Measurements from ENCODE around the gene CASR.

CASR gene

GRCh38 chr3:122219242-122219872 lies 35.9 kb downstream of the CASR start:
- Histone ChIP-seq H3K9me3 (ENCODE audit: control insufficient read depth, low read length) (peaks cover 4% of the 10 kb centered on the region), H3K4me2 (ENCODE audit: low read length) (peak overlapping the region; percentile 41), H3K79me2 (peaks cover 45% of the 10 kb centered on the region), H3K4me3 (ENCODE audit: low read depth, low read length) (peak overlapping the region; percentile 8), H3K27ac (peak overlapping the region; percentile 98), H2AFZ (no peak overlapping the region), H3K36me3 (ENCODE audit: control insufficient read depth, insufficient read depth, low read length) (peaks cover 5% of the 10 kb centered on the region), H3K27me3 (ENCODE audit: control insufficient read depth, insufficient read depth, low read length) (no peaks in the 10 kb centered on the region), H3K4me1 (peaks cover 92% of the 10 kb centered on the region), H3K9ac (no peak overlapping the region)
- TF ChIP-seq, protein P1, sequence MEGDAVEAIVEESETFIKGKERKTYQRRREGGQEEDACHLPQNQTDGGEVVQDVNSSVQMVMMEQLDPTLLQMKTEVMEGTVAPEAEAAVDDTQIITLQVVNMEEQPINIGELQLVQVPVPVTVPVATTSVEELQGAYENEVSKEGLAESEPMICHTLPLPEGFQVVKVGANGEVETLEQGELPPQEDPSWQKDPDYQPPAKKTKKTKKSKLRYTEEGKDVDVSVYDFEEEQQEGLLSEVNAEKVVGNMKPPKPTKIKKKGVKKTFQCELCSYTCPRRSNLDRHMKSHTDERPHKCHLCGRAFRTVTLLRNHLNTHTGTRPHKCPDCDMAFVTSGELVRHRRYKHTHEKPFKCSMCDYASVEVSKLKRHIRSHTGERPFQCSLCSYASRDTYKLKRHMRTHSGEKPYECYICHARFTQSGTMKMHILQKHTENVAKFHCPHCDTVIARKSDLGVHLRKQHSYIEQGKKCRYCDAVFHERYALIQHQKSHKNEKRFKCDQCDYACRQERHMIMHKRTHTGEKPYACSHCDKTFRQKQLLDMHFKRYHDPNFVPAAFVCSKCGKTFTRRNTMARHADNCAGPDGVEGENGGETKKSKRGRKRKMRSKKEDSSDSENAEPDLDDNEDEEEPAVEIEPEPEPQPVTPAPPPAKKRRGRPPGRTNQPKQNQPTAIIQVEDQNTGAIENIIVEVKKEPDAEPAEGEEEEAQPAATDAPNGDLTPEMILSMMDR (IDR thresholded peaks at IDR 0.05): no peak

GRCh38 chr3:122227036-122227781 lies 43.7 kb downstream of the CASR start:
- H2AFZ ChIP-seq: no peak overlapping the region
- H3K79me2 ChIP-seq: peaks cover 27% of the 10 kb centered on the region
- no peak overlapping the region for H3K9ac ChIP-seq
- TF ChIP-seq, protein P1 (IDR thresholded peaks at IDR 0.05): no peak
- peaks cover 81% of the 10 kb centered on the region for H3K4me1 ChIP-seq
- H3K4me2 ChIP-seq (ENCODE audit: low read length): no peak overlapping the region
- no peak overlapping the region for H3K4me3 ChIP-seq (ENCODE audit: low read depth, low read length)
- H3K9me3 ChIP-seq (ENCODE audit: control insufficient read depth, low read length): peaks cover 5% of the 10 kb centered on the region
- H3K27me3 ChIP-seq (ENCODE audit: control insufficient read depth, insufficient read depth, low read length): no peaks in the 10 kb centered on the region
- H3K36me3 ChIP-seq (ENCODE audit: control insufficient read depth, insufficient read depth, low read length): peaks cover 3% of the 10 kb centered on the region
- peak overlapping the region; percentile 98 for H3K27ac ChIP-seq

DNA sequence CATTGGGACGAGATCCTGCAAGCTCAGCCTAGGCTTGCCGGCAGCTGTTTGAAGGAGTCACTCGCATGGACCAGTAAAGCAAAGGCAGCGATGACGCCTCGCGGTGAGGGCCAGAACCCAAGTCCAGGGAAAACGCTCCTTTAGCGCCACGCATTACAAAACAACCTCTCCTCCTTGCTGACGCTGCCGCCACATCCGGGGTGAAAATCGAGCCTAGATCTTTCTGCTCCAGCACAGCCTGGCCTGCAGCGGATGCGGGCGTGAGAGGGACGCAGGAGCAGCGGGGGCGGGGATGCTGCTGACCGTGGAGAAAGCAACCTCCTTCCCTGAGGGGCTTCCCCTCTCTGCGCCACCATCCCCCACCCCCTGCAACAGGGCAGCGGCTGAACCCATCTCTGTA lies 46.7 kb downstream of the CASR start:
- no peak overlapping the region for H2AFZ ChIP-seq
- H3K9ac ChIP-seq: no peak overlapping the region
- H3K27me3 ChIP-seq (ENCODE audit: control insufficient read depth, insufficient read depth, low read length): no peaks in the 10 kb centered on the region
- H3K4me1 ChIP-seq: peaks cover 84% of the 10 kb centered on the region
- H3K4me2 ChIP-seq (ENCODE audit: low read length): peak overlapping the region; percentile 62
- TF ChIP-seq, protein P1 (IDR thresholded peaks at IDR 0.05): peak; percentile 53
- H3K36me3 ChIP-seq (ENCODE audit: control insufficient read depth, insufficient read depth, low read length): peaks cover 2% of the 10 kb centered on the region
- H3K4me3 ChIP-seq (ENCODE audit: low read depth, low read length): peak overlapping the region; percentile 42
- H3K79me2 ChIP-seq: peaks cover 8% of the 10 kb centered on the region
- no peaks in the 10 kb centered on the region for H3K9me3 ChIP-seq (ENCODE audit: control insufficient read depth, low read length)
- peak overlapping the region; percentile 98 for H3K27ac ChIP-seq

DNA sequence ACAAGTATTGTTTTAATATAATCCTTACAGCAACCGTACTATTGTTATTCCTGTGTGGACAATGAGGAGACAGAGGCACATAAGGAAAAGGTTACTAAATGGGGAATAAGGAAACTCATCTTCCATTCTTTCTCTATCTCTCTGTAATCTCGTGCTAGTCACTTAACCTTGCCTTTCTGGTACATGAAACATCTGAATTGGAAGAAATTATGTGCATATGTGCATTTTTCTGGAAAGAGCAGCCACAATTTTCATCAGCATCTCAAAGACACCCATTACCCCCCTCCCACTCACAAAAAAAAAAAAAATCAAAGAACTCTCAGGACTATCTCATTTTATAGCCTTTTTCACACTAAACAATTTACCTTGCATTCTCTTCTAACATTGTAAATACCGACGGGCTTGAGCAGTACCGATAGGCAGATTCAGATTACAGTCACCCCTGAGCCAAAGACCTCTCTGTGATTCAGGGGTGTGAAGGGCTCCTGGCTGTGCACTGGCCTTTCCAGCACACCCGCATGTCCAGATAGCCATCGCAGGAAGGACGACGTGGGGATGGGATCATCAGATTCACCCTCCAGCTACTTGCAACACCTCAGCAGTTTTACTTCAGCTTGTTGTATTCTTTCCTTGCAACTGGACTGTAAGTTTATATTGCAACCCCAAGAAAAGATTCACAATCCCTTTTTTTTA lies 48.1 kb downstream of the CASR start:
- no peaks in the 10 kb centered on the region for H3K27me3 ChIP-seq (ENCODE audit: control insufficient read depth, insufficient read depth, low read length)
- H3K9me3 ChIP-seq (ENCODE audit: control insufficient read depth, low read length): no peaks in the 10 kb centered on the region
- H3K79me2 ChIP-seq: peaks cover 19% of the 10 kb centered on the region
- H3K27ac ChIP-seq: peak overlapping the region; percentile 98
- peak overlapping the region; percentile 62 for H3K4me2 ChIP-seq (ENCODE audit: low read length)
- H3K36me3 ChIP-seq (ENCODE audit: control insufficient read depth, insufficient read depth, low read length): peaks cover 2% of the 10 kb centered on the region
- peaks cover 86% of the 10 kb centered on the region for H3K4me1 ChIP-seq
- TF ChIP-seq, protein P1 (IDR thresholded peaks at IDR 0.05): no peak
- peak overlapping the region; percentile 1 for H3K9ac ChIP-seq
- no peak overlapping the region for H2AFZ ChIP-seq
- peak overlapping the region; percentile 42 for H3K4me3 ChIP-seq (ENCODE audit: low read depth, low read length)
